Measurements from ENCODE around the gene MEGF11.

GRCh38 chr15:66222273-66223198, 31.0 kb downstream of the MEGF11 start:
- no peak for TF ChIP-seq CTCF (IDR thresholded peaks at IDR 0.05)
- no peak for TF ChIP-seq POLR2A (IDR thresholded peaks at IDR 0.05)
- TF ChIP-seq POLR2AphosphoS5 (IDR thresholded peaks at IDR 0.05; ENCODE audit: insufficient read depth in 1 of 2, low read depth in 1 of 2) = no peak
